Panc1 (cell line): Measurements from ENCODE around the gene ATP1B2. TPM values are rescaled to one million over a fixed set of nuclear protein-coding genes. Genes with fewer than 3 reads are reported as not detected.

ENCODE experiments used
- ATAC-seq: fragments of 200-7000 bp; cut with Tn5 transposase; 2 replicates; pipeline ENCODE4 v1.9.1; 2020; ENCODE audit warnings: mild to moderate bottlenecking, moderate library complexity
- BruUV-seq: library from RNA; stranded (reverse); fragments of 400-500 nt; replicated peaks from 2 replicates; lab custom pipeline; 2021; lab: Mats Ljungman, UMichigan
- CTCF ChIA-PET: fragments of 300-600 bp; sonication (Branson Sonifier 250); formaldehyde crosslinking; loops from one replicate; lab custom pipeline; 2022; ENCODE audit warnings: antibody characterized with exemption; lab: Charles Lee
- POLR2A ChIA-PET: fragments of 300-600 bp; sonication (Branson Sonifier 250); formaldehyde crosslinking; loops from one replicate; lab custom pipeline; 2022; ENCODE audit warnings: antibody characterized with exemption; lab: Charles Lee
- DNase-seq: peaks from one replicate; pipeline ENCODE4 v3.0.0-alpha.2; 2010; ENCODE audit warnings: low read depth, low spot score
- H3K27ac ChIP-seq: 2 replicates; pipeline ENCODE4 v1.5.1; 2011; ENCODE audit warnings: mild to moderate bottlenecking, low read length, inconsistent platforms
- H3K27me3 ChIP-seq: fragments of 200-500 bp; sonication (Bioruptor generic); 2 replicates; pipeline ENCODE4 v1.6.0; 2014; ENCODE audit warnings: low read length, inconsistent platforms; ENCODE audit not compliant: control insufficient read depth, insufficient read depth
- H3K36me3 ChIP-seq: fragments of 200-500 bp; sonication (Bioruptor generic); 2 replicates; pipeline ENCODE4 v1.5.1; 2014; ENCODE audit warnings: inconsistent platforms, mild to moderate bottlenecking, low read length, moderate library complexity; ENCODE audit not compliant: control insufficient read depth, insufficient read depth
- H3K4me1 ChIP-seq: 2 replicates; pipeline ENCODE4 v1.5.1; 2011; ENCODE audit warnings: inconsistent platforms, mild to moderate bottlenecking, low read length, moderate library complexity; ENCODE audit not compliant: control insufficient read depth, insufficient read depth
- H3K4me3 ChIP-seq, 2 experiments: 2 replicates each; pipeline ENCODE4 v1.5.1; 2011 to 2012; ENCODE audit warnings: low read depth in 2 of 2, low read length in 2 of 2, mild to moderate bottlenecking in 2 of 2, inconsistent platforms in 1 of 2, moderate library complexity in 1 of 2
- H3K9me3 ChIP-seq: fragments of 200-500 bp; sonication (Bioruptor generic); 2 replicates; pipeline ENCODE4 v1.5.1; 2014; ENCODE audit warnings: low read depth, mild to moderate bottlenecking, inconsistent platforms, low read length, moderate library complexity; ENCODE audit not compliant: control insufficient read depth, insufficient read depth
- POLR2AphosphoS5 ChIP-seq: IDR thresholded peaks from 2 replicates; pipeline ENCODE4 v1.6.1; 2012; ENCODE audit warnings: mild to moderate bottlenecking, low read depth, low read length, moderate library complexity
- SIN3A ChIP-seq: IDR thresholded peaks from 2 replicates; pipeline ENCODE4 v1.6.1; 2012; ENCODE audit warnings: low read depth, mild to moderate bottlenecking, low read length, moderate library complexity, borderline replicate concordance; ENCODE audit not compliant: insufficient read depth
- TCF7L2 ChIP-seq: IDR thresholded peaks from 2 replicates; pipeline ENCODE4 v1.6.1; 2011; ENCODE audit warnings: mild to moderate bottlenecking, low read depth, low read length, inconsistent platforms
- in situ Hi-C: cut with HindIII; loops from 2 replicates; pipeline ENCODE4 v1.10.0; 2016; ENCODE audit warnings: low sequenced_read_pairs, low pct_unique_long_range_greater_than_20kb
- intact Hi-C: fragments of 100-400 bp; cut with micrococcal nuclease; formaldehyde crosslinking; loops from one replicate; pipeline ENCODE4 v1.10.0; 2022; ENCODE audit not compliant: unreplicated experiment
- total RNA-seq: library from RNA; stranded (reverse); gene quantifications from one replicate; pipeline ENCODE4 v1.2.1, GENCODE V29; 2021; ENCODE audit not compliant: unreplicated experiment
- TF ChIP-seq, protein P1 (sequence below): fragments of 450-650 bp; IDR thresholded peaks from 2 replicates; pipeline ENCODE4 v1.5.1; 2017; ENCODE audit warnings: mild to moderate bottlenecking
- TF ChIP-seq, protein P2 (sequence below), 2 experiments: IDR thresholded peaks; 2 replicates each; pipeline ENCODE4 v1.6.1; 2011 to 2012; ENCODE audit warnings: low read depth in 2 of 2, control low read depth in 1 of 2, low read length in 1 of 2, mild to moderate bottlenecking in 1 of 2, moderate library complexity in 1 of 2; ENCODE audit not compliant: insufficient read depth in 1 of 2

The ATP1B2 gene
- total RNA-seq, 1 experiment from 2014 or later, result 0.08 TPM

DNA sequence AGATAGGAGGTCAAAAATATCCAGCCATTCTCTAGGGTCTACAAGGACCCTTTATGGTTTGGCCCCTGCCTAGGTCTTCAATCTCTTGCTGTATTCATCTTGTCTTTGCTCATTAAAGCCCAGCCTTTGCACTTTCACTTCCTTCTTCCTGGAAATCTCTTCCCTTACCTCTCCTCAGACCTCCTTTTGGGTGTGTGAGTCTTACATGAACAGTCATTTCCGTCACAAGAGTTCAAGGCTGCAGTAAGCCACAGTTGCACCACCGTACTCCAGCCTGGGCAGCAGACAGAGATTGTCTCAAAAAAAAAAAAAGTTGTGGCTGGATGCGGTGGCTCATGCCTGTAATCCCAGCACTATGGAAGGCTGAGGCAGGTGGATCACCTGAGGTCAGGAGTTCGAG is 6.0 kb upstream of the ATP1B2 start:
- intact Hi-C loops (no loop called here), in situ Hi-C loops (no loop called here)
- ATAC-seq (no peak), DNase-seq (no peak)
- TF ChIP-seq SIN3A (no peak), POLR2AphosphoS5 (no peak), TCF7L2 (no peak)
- TF ChIP-seq, protein P1, sequence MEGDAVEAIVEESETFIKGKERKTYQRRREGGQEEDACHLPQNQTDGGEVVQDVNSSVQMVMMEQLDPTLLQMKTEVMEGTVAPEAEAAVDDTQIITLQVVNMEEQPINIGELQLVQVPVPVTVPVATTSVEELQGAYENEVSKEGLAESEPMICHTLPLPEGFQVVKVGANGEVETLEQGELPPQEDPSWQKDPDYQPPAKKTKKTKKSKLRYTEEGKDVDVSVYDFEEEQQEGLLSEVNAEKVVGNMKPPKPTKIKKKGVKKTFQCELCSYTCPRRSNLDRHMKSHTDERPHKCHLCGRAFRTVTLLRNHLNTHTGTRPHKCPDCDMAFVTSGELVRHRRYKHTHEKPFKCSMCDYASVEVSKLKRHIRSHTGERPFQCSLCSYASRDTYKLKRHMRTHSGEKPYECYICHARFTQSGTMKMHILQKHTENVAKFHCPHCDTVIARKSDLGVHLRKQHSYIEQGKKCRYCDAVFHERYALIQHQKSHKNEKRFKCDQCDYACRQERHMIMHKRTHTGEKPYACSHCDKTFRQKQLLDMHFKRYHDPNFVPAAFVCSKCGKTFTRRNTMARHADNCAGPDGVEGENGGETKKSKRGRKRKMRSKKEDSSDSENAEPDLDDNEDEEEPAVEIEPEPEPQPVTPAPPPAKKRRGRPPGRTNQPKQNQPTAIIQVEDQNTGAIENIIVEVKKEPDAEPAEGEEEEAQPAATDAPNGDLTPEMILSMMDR, result no peak
- TF ChIP-seq, protein P2, sequence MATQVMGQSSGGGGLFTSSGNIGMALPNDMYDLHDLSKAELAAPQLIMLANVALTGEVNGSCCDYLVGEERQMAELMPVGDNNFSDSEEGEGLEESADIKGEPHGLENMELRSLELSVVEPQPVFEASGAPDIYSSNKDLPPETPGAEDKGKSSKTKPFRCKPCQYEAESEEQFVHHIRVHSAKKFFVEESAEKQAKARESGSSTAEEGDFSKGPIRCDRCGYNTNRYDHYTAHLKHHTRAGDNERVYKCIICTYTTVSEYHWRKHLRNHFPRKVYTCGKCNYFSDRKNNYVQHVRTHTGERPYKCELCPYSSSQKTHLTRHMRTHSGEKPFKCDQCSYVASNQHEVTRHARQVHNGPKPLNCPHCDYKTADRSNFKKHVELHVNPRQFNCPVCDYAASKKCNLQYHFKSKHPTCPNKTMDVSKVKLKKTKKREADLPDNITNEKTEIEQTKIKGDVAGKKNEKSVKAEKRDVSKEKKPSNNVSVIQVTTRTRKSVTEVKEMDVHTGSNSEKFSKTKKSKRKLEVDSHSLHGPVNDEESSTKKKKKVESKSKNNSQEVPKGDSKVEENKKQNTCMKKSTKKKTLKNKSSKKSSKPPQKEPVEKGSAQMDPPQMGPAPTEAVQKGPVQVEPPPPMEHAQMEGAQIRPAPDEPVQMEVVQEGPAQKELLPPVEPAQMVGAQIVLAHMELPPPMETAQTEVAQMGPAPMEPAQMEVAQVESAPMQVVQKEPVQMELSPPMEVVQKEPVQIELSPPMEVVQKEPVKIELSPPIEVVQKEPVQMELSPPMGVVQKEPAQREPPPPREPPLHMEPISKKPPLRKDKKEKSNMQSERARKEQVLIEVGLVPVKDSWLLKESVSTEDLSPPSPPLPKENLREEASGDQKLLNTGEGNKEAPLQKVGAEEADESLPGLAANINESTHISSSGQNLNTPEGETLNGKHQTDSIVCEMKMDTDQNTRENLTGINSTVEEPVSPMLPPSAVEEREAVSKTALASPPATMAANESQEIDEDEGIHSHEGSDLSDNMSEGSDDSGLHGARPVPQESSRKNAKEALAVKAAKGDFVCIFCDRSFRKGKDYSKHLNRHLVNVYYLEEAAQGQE (IDR thresholded peaks at IDR 0.05; ENCODE audit: insufficient read depth in 1 of 2, low read depth in 2 of 2, low read length in 1 of 2), result no peak
- H3K4me1 ChIP-seq, result no peaks in the 10 kb centered on the region
- no TSS peak for BruUV-seq
- H3K36me3 ChIP-seq, result no peaks in the 10 kb centered on the region
- H3K27ac ChIP-seq, result no peak overlapping the region
- ChIA-PET POLR2A (no interaction called here), CTCF (no interaction called here)
- no peaks in the 10 kb centered on the region for H3K9me3 ChIP-seq
- H3K4me3 ChIP-seq, result no peak overlapping the region
- H3K27me3 ChIP-seq, result no peaks in the 10 kb centered on the region

DNA sequence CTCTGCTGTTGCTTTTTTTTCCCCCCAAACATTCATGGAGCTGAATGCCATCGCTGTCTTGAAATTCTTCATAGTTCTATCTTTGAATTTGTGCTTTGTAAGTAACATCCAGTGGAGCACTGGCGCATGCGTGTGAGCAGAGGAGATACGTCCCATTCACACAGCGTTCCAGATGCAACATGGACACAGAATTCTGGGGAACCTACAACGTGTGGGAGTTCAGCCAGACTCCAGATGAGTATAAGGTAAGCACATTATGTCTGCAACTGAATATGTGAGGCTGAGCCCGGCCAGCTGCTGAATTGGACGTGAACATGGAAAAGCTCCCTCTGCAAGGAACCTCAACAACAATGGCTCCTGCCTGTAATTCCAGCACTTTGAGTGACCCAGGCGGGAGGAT is 4.3 kb upstream of the ATP1B2 start:
- Histone ChIP-seq H3K4me1 (no peaks in the 10 kb centered on the region), H3K4me3 (no peak overlapping the region), H3K27me3 (no peaks in the 10 kb centered on the region), H3K36me3 (no peaks in the 10 kb centered on the region), H3K27ac (no peak overlapping the region), H3K9me3 (no peaks in the 10 kb centered on the region)
- BruUV-seq, result no TSS peak
- intact Hi-C loops, result no loop called here
- POLR2A ChIA-PET, result no interaction called here
- DNase-seq (no peak), ATAC-seq (no peak)
- in situ Hi-C loops, result no loop called here
- TF ChIP-seq, protein P2 (IDR thresholded peaks at IDR 0.05; ENCODE audit: insufficient read depth in 1 of 2, low read depth in 2 of 2, low read length in 1 of 2), result no peak
- TF ChIP-seq, protein P1, result no peak
- no peak for TF ChIP-seq POLR2AphosphoS5
- TF ChIP-seq TCF7L2, result no peak
- no peak for TF ChIP-seq SIN3A
- CTCF ChIA-PET, result no interaction called here
